K562 (cell line): ENCODE results near the gene CEBPB. TPM values are rescaled to one million over a fixed set of nuclear protein-coding genes. Genes with fewer than 3 reads are reported as not detected.

ENCODE experiments used
- ARID3A ChIP-seq: IDR thresholded peaks from 2 replicates; pipeline ENCODE4 v1.6.1; 2012; ENCODE audit warnings: low read depth, low read length, improper control_type of control experiment, borderline replicate concordance
- HES1 ChIP-seq: fragments of 450-650 bp; IDR thresholded peaks from 2 replicates; pipeline ENCODE4 v1.6.1; 2016; ENCODE audit warnings: low read depth, mild to moderate bottlenecking, moderate library complexity
- STAG1 ChIP-seq: sonication (generic); formaldehyde crosslinking; IDR thresholded peaks from 2 replicates; pipeline ENCODE4 v1.5.0; 2020; ENCODE audit warnings: missing genetic modification reagents, borderline replicate concordance
- ZBTB40 ChIP-seq, 2 experiments: fragments of 450-650 bp in 1 of 2; sonication (generic) in 1 of 2; formaldehyde crosslinking in 1 of 2; IDR thresholded peaks; 2 replicates each; pipeline versions ENCODE4 v1.7.1 to v1.9.0; 2016 to 2022; ENCODE audit warnings: inconsistent platforms in 1 of 2, mild to moderate bottlenecking in 1 of 2, missing genetic modification reagents in 1 of 2
- ZNF274 ChIP-seq: IDR thresholded peaks from 2 replicates; pipeline ENCODE4 v1.6.1; 2011; ENCODE audit warnings: low read depth, mild to moderate bottlenecking, low read length, moderate library complexity, borderline replicate concordance
- polyA plus RNA-seq, 8 experiments: library from polyadenylated mRNA; depleted of rRNA in 4 of 8; stranded (reverse) in 5 of 8; unstranded in 3 of 8; fragments of >200 nt; fragmentation: Nextera tagmentation in 2 of 8; fragmentation: Illumina TruSeq in 1 of 8; extraction: Ambion mirVana in 2 of 8; extraction: Trizol in 1 of 8; gene quantifications; 2 replicates each; pipeline versions ENCODE4 v1.2.1 to v1.2.3, GENCODE V29; 2011 to 2014; ENCODE audit warnings: inconsistent platforms in 1 of 8, missing spikeins in 1 of 8
- total RNA-seq, 7 experiments: library from RNA; depleted of rRNA in 6 of 7; stranded (reverse); fragments of >200 nt in 6 of 7; fragmentation: Illumina TruSeq in 2 of 7; extraction: Trizol in 2 of 7; gene quantifications; 2 replicates each; pipeline versions ENCODE4 v1.2.1 to v1.2.3, GENCODE V29; 2011 to 2021; ENCODE audit warnings: low replicate concordance in 1 of 7
- TF ChIP-seq, protein P1 (sequence below): sonication (generic); formaldehyde crosslinking; IDR thresholded peaks from 2 replicates; pipeline ENCODE4 v1.8.1; 2022; ENCODE audit warnings: missing genetic modification reagents
- TF ChIP-seq, protein P2 (sequence below): sonication (generic); formaldehyde crosslinking; IDR thresholded peaks from 2 replicates; pipeline ENCODE4 v1.8.0; 2022; ENCODE audit warnings: missing genetic modification reagents, mild to moderate bottlenecking, moderate library complexity, borderline replicate concordance
- TF ChIP-seq, protein P3 (sequence below), 2 experiments: IDR thresholded peaks; 2 replicates each; pipeline ENCODE4 v1.6.1; 2011; ENCODE audit warnings: borderline replicate concordance in 1 of 2, control low read depth in 1 of 2, low read depth in 1 of 2, low read length in 1 of 2, mild to moderate bottlenecking in 1 of 2, mixed read lengths in 1 of 2, moderate library complexity in 1 of 2; ENCODE audit not compliant: insufficient read depth in 1 of 2, insufficient read length in 1 of 2, poor library complexity in 1 of 2, severe bottlenecking in 1 of 2; ENCODE audit errors: extremely low read depth in 1 of 2

CEBPB gene
- total and polyA plus RNA-seq, 9 of the 15 experiments (the other 6 are each of a cell fraction or from before 2014, with no cell fraction given) = 1.2 to 72.6 (median 7.8) TPM

DNA sequence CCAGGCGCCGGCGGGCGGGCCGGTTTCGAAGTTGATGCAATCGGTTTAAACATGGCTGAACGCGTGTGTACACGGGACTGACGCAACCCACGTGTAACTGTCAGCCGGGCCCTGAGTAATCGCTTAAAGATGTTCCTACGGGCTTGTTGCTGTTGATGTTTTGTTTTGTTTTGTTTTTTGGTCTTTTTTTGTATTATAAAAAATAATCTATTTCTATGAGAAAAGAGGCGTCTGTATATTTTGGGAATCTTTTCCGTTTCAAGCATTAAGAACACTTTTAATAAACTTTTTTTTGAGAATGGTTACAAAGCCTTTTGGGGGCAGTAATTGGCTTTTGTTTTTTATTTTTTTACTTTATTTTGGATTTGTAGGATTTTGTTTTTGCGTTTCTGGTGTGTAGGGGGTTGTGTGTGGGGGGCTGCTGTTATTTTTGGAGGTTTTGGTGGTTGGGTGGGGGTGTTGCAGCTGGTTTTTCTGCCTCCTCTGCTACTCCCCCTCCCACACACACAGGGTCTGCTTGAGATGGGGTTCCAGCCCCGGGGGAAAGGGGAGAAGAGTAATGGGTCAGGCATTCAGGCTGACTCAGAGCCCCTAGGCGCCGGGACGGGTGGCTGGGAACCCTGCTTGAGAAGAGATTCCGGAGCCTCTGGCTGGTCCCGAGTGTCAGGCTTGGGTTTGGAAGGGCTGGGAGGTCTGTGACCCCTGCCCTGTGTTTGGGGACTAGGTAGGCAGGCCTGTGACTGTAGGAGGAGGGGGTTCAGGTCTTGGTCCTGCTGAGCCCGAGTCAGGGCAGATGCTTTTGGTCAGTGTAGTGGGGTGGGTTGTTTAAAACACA lies 2.0 kb downstream of the CEBPB start (continued):
- TF ChIP-seq, protein P1, sequence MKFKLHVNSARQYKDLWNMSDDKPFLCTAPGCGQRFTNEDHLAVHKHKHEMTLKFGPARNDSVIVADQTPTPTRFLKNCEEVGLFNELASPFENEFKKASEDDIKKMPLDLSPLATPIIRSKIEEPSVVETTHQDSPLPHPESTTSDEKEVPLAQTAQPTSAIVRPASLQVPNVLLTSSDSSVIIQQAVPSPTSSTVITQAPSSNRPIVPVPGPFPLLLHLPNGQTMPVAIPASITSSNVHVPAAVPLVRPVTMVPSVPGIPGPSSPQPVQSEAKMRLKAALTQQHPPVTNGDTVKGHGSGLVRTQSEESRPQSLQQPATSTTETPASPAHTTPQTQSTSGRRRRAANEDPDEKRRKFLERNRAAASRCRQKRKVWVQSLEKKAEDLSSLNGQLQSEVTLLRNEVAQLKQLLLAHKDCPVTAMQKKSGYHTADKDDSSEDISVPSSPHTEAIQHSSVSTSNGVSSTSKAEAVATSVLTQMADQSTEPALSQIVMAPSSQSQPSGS (CRISPR knock-in tag) = no peak
- no peak for TF ChIP-seq ZNF274
- TF ChIP-seq HES1 = no peak
- TF ChIP-seq STAG1 (CRISPR knock-in tag) = no peak
- TF ChIP-seq ZBTB40 (IDR thresholded peaks at IDR 0.05) = peak; percentile 71
- no peak for TF ChIP-seq ZBTB40 (CRISPR knock-in tag; IDR thresholded peaks at IDR 0.05)
- TF ChIP-seq, protein P2, sequence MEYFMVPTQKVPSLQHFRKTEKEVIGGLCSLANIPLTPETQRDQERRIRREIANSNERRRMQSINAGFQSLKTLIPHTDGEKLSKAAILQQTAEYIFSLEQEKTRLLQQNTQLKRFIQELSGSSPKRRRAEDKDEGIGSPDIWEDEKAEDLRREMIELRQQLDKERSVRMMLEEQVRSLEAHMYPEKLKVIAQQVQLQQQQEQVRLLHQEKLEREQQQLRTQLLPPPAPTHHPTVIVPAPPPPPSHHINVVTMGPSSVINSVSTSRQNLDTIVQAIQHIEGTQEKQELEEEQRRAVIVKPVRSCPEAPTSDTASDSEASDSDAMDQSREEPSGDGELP (CRISPR knock-in tag) = peak; percentile 51; the same call in 1 of the 2 replicates
- no peak for TF ChIP-seq ARID3A
- TF ChIP-seq, protein P3, sequence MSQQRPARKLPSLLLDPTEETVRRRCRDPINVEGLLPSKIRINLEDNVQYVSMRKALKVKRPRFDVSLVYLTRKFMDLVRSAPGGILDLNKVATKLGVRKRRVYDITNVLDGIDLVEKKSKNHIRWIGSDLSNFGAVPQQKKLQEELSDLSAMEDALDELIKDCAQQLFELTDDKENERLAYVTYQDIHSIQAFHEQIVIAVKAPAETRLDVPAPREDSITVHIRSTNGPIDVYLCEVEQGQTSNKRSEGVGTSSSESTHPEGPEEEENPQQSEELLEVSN (IDR thresholded peaks at IDR 0.05; ENCODE audit: borderline replicate concordance in 1 of 2, extremely low read depth in 1 of 2, insufficient read depth in 1 of 2, insufficient read length in 1 of 2, low read depth in 1 of 2, low read length in 1 of 2, poor library complexity in 1 of 2, severe bottlenecking in 1 of 2) = peak in 1 of 2 experiments; percentile 46
